ENCODE measurements around the gene LHFPL2. TPM values are rescaled to one million over a fixed set of nuclear protein-coding genes. Genes with fewer than 3 reads are reported as not detected.

LHFPL2 gene
- total RNA-seq, 1 experiment from 2014 or later: 4.8 TPM

DNA sequence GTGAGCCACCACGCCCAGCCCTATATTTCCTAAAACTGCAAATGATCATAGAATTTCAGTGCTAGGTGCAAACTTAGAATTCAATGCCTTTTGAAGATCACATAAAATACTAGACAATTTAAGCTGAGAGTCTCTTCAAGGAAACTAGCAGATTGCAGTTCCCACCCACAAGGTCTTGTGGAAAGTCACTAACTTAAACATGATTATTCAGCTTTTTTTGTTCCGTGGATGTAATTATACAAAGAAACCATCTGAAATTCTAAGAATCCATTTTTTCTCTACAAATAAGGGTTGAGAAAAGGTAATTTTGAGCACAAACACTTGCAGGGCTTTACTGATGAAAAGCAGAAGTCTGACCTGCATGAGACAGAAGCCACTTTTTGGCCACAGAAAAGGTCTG is 4.5 kb upstream of the LHFPL2 start:
- H3K9ac ChIP-seq (ENCODE audit: low read length): no peak overlapping the region

DNA sequence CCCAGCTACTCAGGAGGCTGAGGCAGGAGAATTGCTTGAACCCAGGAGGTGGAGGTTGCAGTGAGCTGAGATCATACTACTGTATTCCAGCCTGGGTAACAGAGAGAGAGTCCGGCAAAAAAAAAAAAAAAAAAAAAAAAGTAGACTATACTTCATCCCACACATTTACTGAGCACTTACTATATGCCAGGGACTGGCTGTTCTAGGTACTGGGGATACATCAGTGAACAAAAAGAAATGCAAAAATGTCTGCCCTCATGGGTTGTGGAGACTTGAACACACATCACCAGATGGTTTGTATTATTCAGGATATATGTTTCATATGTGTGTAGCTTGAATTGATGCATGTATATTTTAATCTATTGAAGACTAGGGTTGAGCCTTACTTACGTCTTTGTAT is 2.9 kb upstream of the LHFPL2 start:
- Histone ChIP-seq H2AFZ (ENCODE audit: low read length) (no peak overlapping the region), H4K20me1 (ENCODE audit: insufficient read depth, low read depth, low read length) (no peaks in the 10 kb centered on the region), H3K79me2 (ENCODE audit: low read length) (no peaks in the 10 kb centered on the region), H3K4me1 (ENCODE audit: low read length) (peaks cover 10% of the 10 kb centered on the region), H3K27ac (ENCODE audit: low read length) (no peak overlapping the region), H3K36me3 (ENCODE audit: insufficient read depth, low read length) (no peaks in the 10 kb centered on the region), H3K9ac (ENCODE audit: low read length) (no peak overlapping the region), H3K9me2 (replicated peaks; ENCODE audit: insufficient read depth, low read length) (no peaks in the 10 kb centered on the region), H3K4me2 (ENCODE audit: low read depth, low read length, poor library complexity, severe bottlenecking) (no peak overlapping the region), H3K4me3 (ENCODE audit: low read length) (no peak overlapping the region), H3K9me3 (ENCODE audit: low read length) (no peaks in the 10 kb centered on the region), H3K27me3 (ENCODE audit: low read length) (no peaks in the 10 kb centered on the region)
- peak; percentile 35 for DNase-seq

More for the DNA sequence above, 4.5 kb upstream of the LHFPL2 start:
- Histone ChIP-seq H3K9me3 (ENCODE audit: low read length) (no peaks in the 10 kb centered on the region), H3K4me2 (ENCODE audit: low read depth, low read length, poor library complexity, severe bottlenecking) (no peak overlapping the region), H3K4me3 (ENCODE audit: low read length) (no peak overlapping the region), H4K20me1 (ENCODE audit: insufficient read depth, low read depth, low read length) (no peaks in the 10 kb centered on the region), H3K27ac (ENCODE audit: low read length) (no peak overlapping the region), H3K9me2 (replicated peaks; ENCODE audit: insufficient read depth, low read length) (no peaks in the 10 kb centered on the region), H3K36me3 (ENCODE audit: insufficient read depth, low read length) (no peaks in the 10 kb centered on the region), H3K4me1 (ENCODE audit: low read length) (peaks cover 4% of the 10 kb centered on the region), H2AFZ (ENCODE audit: low read length) (no peak overlapping the region), H3K27me3 (ENCODE audit: low read length) (no peaks in the 10 kb centered on the region), H3K79me2 (ENCODE audit: low read length) (no peaks in the 10 kb centered on the region)
- peak; percentile 34 for DNase-seq

DNA sequence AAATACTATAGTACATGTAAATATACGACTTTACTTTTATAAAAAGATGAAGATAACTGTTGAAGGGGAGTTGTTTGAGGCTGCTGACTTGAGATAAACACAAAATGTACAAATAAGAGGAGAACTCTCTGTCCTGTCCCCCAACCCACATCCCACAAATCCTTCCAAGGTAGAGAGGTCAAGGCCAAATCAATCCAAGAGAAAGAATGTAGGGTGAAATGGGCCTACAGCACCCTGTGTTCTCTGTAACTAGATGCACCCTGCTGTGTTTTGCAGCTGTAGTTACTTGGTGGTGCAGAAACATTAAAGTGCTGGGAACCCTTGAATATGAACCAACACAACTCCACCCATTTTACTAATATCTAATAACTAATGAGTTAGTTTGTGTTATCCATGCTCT is 2.0 kb upstream of the LHFPL2 start:
- H3K27me3 ChIP-seq (ENCODE audit: low read length): no peaks in the 10 kb centered on the region
- H3K36me3 ChIP-seq (ENCODE audit: insufficient read depth, low read length): no peaks in the 10 kb centered on the region
- no peak overlapping the region for H3K9ac ChIP-seq (ENCODE audit: low read length)
- H3K4me3 ChIP-seq (ENCODE audit: low read length): no peak overlapping the region
- H2AFZ ChIP-seq (ENCODE audit: low read length): no peak overlapping the region
- H4K20me1 ChIP-seq (ENCODE audit: insufficient read depth, low read depth, low read length): no peaks in the 10 kb centered on the region
- H3K4me1 ChIP-seq (ENCODE audit: low read length): peaks cover 10% of the 10 kb centered on the region
- H3K9me3 ChIP-seq (ENCODE audit: low read length): no peaks in the 10 kb centered on the region
- DNase-seq: peak; percentile 22
- no peaks in the 10 kb centered on the region for H3K79me2 ChIP-seq (ENCODE audit: low read length)
- no peak overlapping the region for H3K27ac ChIP-seq (ENCODE audit: low read length)
- H3K4me2 ChIP-seq (ENCODE audit: low read depth, low read length, poor library complexity, severe bottlenecking): no peak overlapping the region
- no peaks in the 10 kb centered on the region for H3K9me2 ChIP-seq (replicated peaks; ENCODE audit: insufficient read depth, low read length)

- no peak overlapping the region for H2AFZ ChIP-seq (ENCODE audit: low read length)
- H3K9me2 ChIP-seq (replicated peaks; ENCODE audit: insufficient read depth, low read length): no peaks in the 10 kb centered on the region
- H3K36me3 ChIP-seq (ENCODE audit: insufficient read depth, low read length): no peaks in the 10 kb centered on the region
- H3K79me2 ChIP-seq (ENCODE audit: low read length): no peaks in the 10 kb centered on the region
- H3K4me3 ChIP-seq (ENCODE audit: low read length): no peak overlapping the region
- DNase-seq: no peak
- H3K27ac ChIP-seq (ENCODE audit: low read length): no peak overlapping the region
- H3K9ac ChIP-seq (ENCODE audit: low read length): no peak overlapping the region
- H3K4me1 ChIP-seq (ENCODE audit: low read length): peaks cover 10% of the 10 kb centered on the region
- no peaks in the 10 kb centered on the region for H3K9me3 ChIP-seq (ENCODE audit: low read length)
- no peaks in the 10 kb centered on the region for H3K27me3 ChIP-seq (ENCODE audit: low read length)
- H4K20me1 ChIP-seq (ENCODE audit: insufficient read depth, low read depth, low read length): no peaks in the 10 kb centered on the region
- H3K4me2 ChIP-seq (ENCODE audit: low read depth, low read length, poor library complexity, severe bottlenecking): no peak overlapping the region
These were observed 1.4 kb upstream of the LHFPL2 start for GRCh38 chr5:78649861-78650496.

GRCh38 chr5:78649211-78649695 is 681 bp upstream of the LHFPL2 start:
- H3K9me2 ChIP-seq (replicated peaks; ENCODE audit: insufficient read depth, low read length): no peaks in the 10 kb centered on the region
- H3K4me3 ChIP-seq (ENCODE audit: low read length): no peak overlapping the region
- H3K36me3 ChIP-seq (ENCODE audit: insufficient read depth, low read length): no peaks in the 10 kb centered on the region
- H3K79me2 ChIP-seq (ENCODE audit: low read length): no peaks in the 10 kb centered on the region
- H3K4me1 ChIP-seq (ENCODE audit: low read length): peaks cover 10% of the 10 kb centered on the region
- no peaks in the 10 kb centered on the region for H3K9me3 ChIP-seq (ENCODE audit: low read length)
- peak overlapping the region; percentile 23 for H3K4me2 ChIP-seq (ENCODE audit: low read depth, low read length, poor library complexity, severe bottlenecking)
- DNase-seq: no peak
- H3K27ac ChIP-seq (ENCODE audit: low read length): no peak overlapping the region
- H2AFZ ChIP-seq (ENCODE audit: low read length): no peak overlapping the region
- H3K9ac ChIP-seq (ENCODE audit: low read length): no peak overlapping the region
- H4K20me1 ChIP-seq (ENCODE audit: insufficient read depth, low read depth, low read length): no peaks in the 10 kb centered on the region
- no peaks in the 10 kb centered on the region for H3K27me3 ChIP-seq (ENCODE audit: low read length)

DNA sequence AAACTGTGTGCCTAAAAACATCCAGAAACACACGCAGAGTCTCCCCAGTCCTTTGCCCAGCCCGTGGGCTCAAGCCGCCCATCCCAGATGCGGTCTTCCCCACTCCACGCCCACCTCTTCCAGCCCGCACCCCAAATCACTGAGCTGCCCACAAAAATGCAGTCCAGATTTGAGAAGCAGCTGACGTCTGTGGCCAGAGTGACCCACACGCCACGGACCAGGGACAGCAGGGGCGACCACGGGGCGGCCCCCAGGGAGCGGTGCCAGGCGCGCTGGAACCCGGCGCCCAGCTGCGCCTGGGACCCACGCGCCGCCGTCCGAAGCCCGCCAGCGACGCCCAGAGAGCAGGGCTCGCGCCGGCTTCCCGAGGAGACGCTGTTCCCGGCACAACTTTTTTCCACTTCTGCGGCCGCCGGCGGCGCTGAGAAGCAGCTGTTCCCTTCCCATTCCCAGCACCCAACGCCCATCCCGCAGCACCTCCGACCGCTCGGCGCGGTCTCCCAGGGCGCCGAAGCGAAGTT is 674 bp downstream of the LHFPL2 start:
- no peaks in the 10 kb centered on the region for H3K79me2 ChIP-seq (ENCODE audit: low read length)
- H3K36me3 ChIP-seq (ENCODE audit: insufficient read depth, low read length): no peaks in the 10 kb centered on the region
- peak overlapping the region; percentile 66 for H3K4me3 ChIP-seq (ENCODE audit: low read length)
- H3K9me2 ChIP-seq (replicated peaks; ENCODE audit: insufficient read depth, low read length): no peaks in the 10 kb centered on the region
- H3K9me3 ChIP-seq (ENCODE audit: low read length): no peaks in the 10 kb centered on the region
- H3K27ac ChIP-seq (ENCODE audit: low read length): no peak overlapping the region
- no peaks in the 10 kb centered on the region for H3K27me3 ChIP-seq (ENCODE audit: low read length)
- H4K20me1 ChIP-seq (ENCODE audit: insufficient read depth, low read depth, low read length): no peaks in the 10 kb centered on the region
- peak overlapping the region; percentile 88 for H3K4me2 ChIP-seq (ENCODE audit: low read depth, low read length, poor library complexity, severe bottlenecking)
- H3K9ac ChIP-seq (ENCODE audit: low read length): peak overlapping the region; percentile 51; the same call in 1 of the 2 replicates
- H3K4me1 ChIP-seq (ENCODE audit: low read length): peaks cover 10% of the 10 kb centered on the region
- H2AFZ ChIP-seq (ENCODE audit: low read length): peak overlapping the region; percentile 71; the same call in 1 of the 2 replicates
- DNase-seq: no peak

GRCh38 chr5:78647351-78647818 is 1.2 kb downstream of the LHFPL2 start:
- no peaks in the 10 kb centered on the region for H3K79me2 ChIP-seq (ENCODE audit: low read length)
- H3K36me3 ChIP-seq (ENCODE audit: insufficient read depth, low read length): no peaks in the 10 kb centered on the region
- H3K4me1 ChIP-seq (ENCODE audit: low read length): peaks cover 10% of the 10 kb centered on the region
- H3K9ac ChIP-seq (ENCODE audit: low read length): no peak overlapping the region
- peak overlapping the region; percentile 88 for H3K4me2 ChIP-seq (ENCODE audit: low read depth, low read length, poor library complexity, severe bottlenecking)
- no peak overlapping the region for H2AFZ ChIP-seq (ENCODE audit: low read length)
- peak overlapping the region; percentile 66; the same call in 1 of the 2 replicates for H3K4me3 ChIP-seq (ENCODE audit: low read length)
- H3K9me3 ChIP-seq (ENCODE audit: low read length): no peaks in the 10 kb centered on the region
- DNase-seq: peak; percentile 40
- no peak overlapping the region for H3K27ac ChIP-seq (ENCODE audit: low read length)
- no peaks in the 10 kb centered on the region for H3K27me3 ChIP-seq (ENCODE audit: low read length)
- no peaks in the 10 kb centered on the region for H4K20me1 ChIP-seq (ENCODE audit: insufficient read depth, low read depth, low read length)
- H3K9me2 ChIP-seq (replicated peaks; ENCODE audit: insufficient read depth, low read length): no peaks in the 10 kb centered on the region

DNA sequence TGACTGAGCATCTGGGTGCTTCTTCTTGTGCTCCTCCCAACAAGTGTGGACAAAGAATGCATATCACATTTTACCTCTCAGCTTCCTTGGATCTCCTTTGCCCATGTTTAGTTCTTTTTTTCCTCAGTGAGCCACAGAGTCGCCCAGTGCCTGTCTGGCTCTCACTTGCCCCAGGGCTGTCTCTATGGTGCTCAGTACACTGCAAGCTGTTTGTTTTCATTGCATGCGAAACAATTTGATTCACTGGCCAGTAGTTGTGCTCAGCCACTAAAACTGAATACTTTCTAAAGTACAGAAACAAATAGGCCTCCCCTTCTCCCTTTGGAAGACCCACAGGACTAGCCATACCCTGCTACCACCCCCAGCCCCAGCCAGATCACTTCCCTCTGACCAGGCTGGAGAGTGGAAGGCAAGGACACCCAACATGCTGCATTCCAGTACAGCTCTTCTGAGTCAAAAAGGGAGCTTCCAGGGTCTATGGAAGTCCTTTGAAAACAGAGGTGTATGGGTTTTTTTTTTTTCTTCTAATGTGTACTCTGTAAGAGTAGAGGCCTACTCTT is 3.8 kb downstream of the LHFPL2 start:
- H3K9me3 ChIP-seq (ENCODE audit: low read length): no peaks in the 10 kb centered on the region
- no peak overlapping the region for H3K4me2 ChIP-seq (ENCODE audit: low read depth, low read length, poor library complexity, severe bottlenecking)
- peak; percentile 17 for DNase-seq
- H3K27me3 ChIP-seq (ENCODE audit: low read length): no peaks in the 10 kb centered on the region
- H3K4me1 ChIP-seq (ENCODE audit: low read length): peaks cover 10% of the 10 kb centered on the region
- no peak overlapping the region for H3K9ac ChIP-seq (ENCODE audit: low read length)
- H2AFZ ChIP-seq (ENCODE audit: low read length): no peak overlapping the region
- H3K27ac ChIP-seq (ENCODE audit: low read length): no peak overlapping the region
- H3K4me3 ChIP-seq (ENCODE audit: low read length): no peak overlapping the region
- no peaks in the 10 kb centered on the region for H3K9me2 ChIP-seq (replicated peaks; ENCODE audit: insufficient read depth, low read length)
- no peaks in the 10 kb centered on the region for H4K20me1 ChIP-seq (ENCODE audit: insufficient read depth, low read depth, low read length)
- no peaks in the 10 kb centered on the region for H3K36me3 ChIP-seq (ENCODE audit: insufficient read depth, low read length)
- H3K79me2 ChIP-seq (ENCODE audit: low read length): no peaks in the 10 kb centered on the region
